HEK293T (cell line): Measurements from ENCODE around the gene PCDH9.

ENCODE experiments used
- CTCF ChIA-PET: fragments of 350-600 bp; formaldehyde crosslinking; extraction: SDS; loops from one replicate; lab custom pipeline; 2021; ENCODE audit warnings: antibody characterized with exemption, inconsistent platforms; lab: Yijun Ruan, JAX
- POLR2A ChIA-PET: fragments of 350-600 bp; formaldehyde crosslinking; extraction: SDS; loops from one replicate; lab custom pipeline; 2020; ENCODE audit warnings: antibody characterized with exemption, inconsistent platforms; lab: Yijun Ruan, JAX
- DNase-seq: peaks from one replicate; pipeline ENCODE4 v3.0.0; 2012; ENCODE audit warnings: mixed read lengths; ENCODE audit errors: extremely low spot score
- ARNT ChIP-seq: fragments of 450-650 bp; IDR thresholded peaks from 2 replicates; pipeline ENCODE4 v1.6.1; 2017; ENCODE audit warnings: mild to moderate bottlenecking
- BHLHE40 ChIP-seq: fragments of 450-650 bp; IDR thresholded peaks from 2 replicates; pipeline ENCODE4 v1.6.1; 2016; ENCODE audit warnings: mild to moderate bottlenecking, moderate library complexity, borderline replicate concordance
- CTBP1 ChIP-seq: fragments of 450-650 bp; IDR thresholded peaks from 2 replicates; pipeline ENCODE4 v1.6.1; 2016; ENCODE audit warnings: borderline replicate concordance
- ELF4 ChIP-seq: fragments of 450-650 bp; IDR thresholded peaks from 2 replicates; pipeline ENCODE4 v1.6.1; 2017; ENCODE audit warnings: antibody characterized with exemption
- FOXA1 ChIP-seq: fragments of 450-650 bp; IDR thresholded peaks from 2 replicates; pipeline ENCODE4 v1.6.1; 2016; ENCODE audit warnings: mild to moderate bottlenecking
- FOXK2 ChIP-seq: fragments of 450-650 bp; IDR thresholded peaks from 2 replicates; pipeline ENCODE4 v1.6.1; 2016; ENCODE audit warnings: mild to moderate bottlenecking
- FOXM1 ChIP-seq: fragments of 450-650 bp; IDR thresholded peaks from 2 replicates; pipeline ENCODE4 v1.6.1; 2017; ENCODE audit warnings: mild to moderate bottlenecking, borderline replicate concordance
- HDGF ChIP-seq: fragments of 450-650 bp; IDR thresholded peaks from 2 replicates; pipeline ENCODE4 v1.6.1; 2017; ENCODE audit warnings: antibody characterized with exemption, borderline replicate concordance
- L3MBTL2 ChIP-seq: fragments of 450-650 bp; conservative IDR thresholded peaks from 2 replicates; pipeline ENCODE4 v1.6.1; 2016; ENCODE audit warnings: mild to moderate bottlenecking
- LEF1 ChIP-seq: fragments of 450-650 bp; IDR thresholded peaks from 2 replicates; pipeline ENCODE4 v1.6.1; 2017; ENCODE audit warnings: mild to moderate bottlenecking, borderline replicate concordance
- NFRKB ChIP-seq: fragments of 450-650 bp; IDR thresholded peaks from 2 replicates; pipeline ENCODE4 v1.6.1; 2016; ENCODE audit warnings: mild to moderate bottlenecking, moderate library complexity
- SP1 ChIP-seq: fragments of 450-650 bp; IDR thresholded peaks from 2 replicates; pipeline ENCODE4 v1.6.1; 2017
- SUZ12 ChIP-seq: fragments of 450-650 bp; IDR thresholded peaks from 2 replicates; pipeline ENCODE4 v1.6.1; 2016; ENCODE audit warnings: mild to moderate bottlenecking
- TARDBP ChIP-seq: fragments of 450-650 bp; IDR thresholded peaks from 2 replicates; pipeline ENCODE4 v1.6.1; 2016
- ZNF384 ChIP-seq: fragments of 450-650 bp; IDR thresholded peaks from 2 replicates; pipeline ENCODE4 v1.6.1; 2016
- TF ChIP-seq, protein P1 (sequence below): fragments of 450-650 bp; IDR thresholded peaks from 2 replicates; pipeline ENCODE4 v1.6.1; 2016

The PCDH9 gene

DNA sequence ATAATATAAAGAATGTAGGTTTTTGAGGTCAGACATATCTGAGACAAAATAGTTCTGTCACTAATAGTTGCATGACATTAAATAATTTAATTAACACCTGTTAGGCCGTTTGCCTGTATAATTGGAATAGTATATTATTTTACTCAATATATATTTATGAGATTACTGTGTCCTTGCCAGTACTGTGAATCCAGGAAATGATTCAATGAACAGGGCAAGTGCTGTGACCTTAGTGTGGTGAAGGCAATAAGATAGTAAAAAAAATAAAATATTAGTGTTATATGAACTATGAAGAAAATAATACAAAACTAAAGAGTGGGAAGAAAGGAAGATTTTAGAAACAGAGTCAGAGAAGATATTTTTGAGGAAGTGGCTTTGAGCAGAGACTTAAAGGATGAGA, 403.7 kb downstream of the PCDH9 start:
- no peak for DNase-seq
- ChIA-PET POLR2A (interaction anchor here (0.6 kb wide), 1 partner anchor 10 kb away, joined by 3 read pairs; no protein-coding TSS in a partner anchor), CTCF (no interaction called here)
- TF ChIP-seq BHLHE40 = no peak
- TF ChIP-seq SP1 = no peak
- no peak for TF ChIP-seq LEF1
- TF ChIP-seq FOXM1 = no peak
- TF ChIP-seq ELF4 = no peak
- TF ChIP-seq ARNT = no peak
- 0 out of 2 replicates have a peak, but pooled peaks have one; percentile 11 for TF ChIP-seq ZNF384
- no peak for TF ChIP-seq NFRKB
- no peak for TF ChIP-seq FOXK2
- 0 out of 2 replicates have a peak, but pooled peaks have one; percentile 3 for TF ChIP-seq FOXA1
- TF ChIP-seq HDGF = no peak

DNA sequence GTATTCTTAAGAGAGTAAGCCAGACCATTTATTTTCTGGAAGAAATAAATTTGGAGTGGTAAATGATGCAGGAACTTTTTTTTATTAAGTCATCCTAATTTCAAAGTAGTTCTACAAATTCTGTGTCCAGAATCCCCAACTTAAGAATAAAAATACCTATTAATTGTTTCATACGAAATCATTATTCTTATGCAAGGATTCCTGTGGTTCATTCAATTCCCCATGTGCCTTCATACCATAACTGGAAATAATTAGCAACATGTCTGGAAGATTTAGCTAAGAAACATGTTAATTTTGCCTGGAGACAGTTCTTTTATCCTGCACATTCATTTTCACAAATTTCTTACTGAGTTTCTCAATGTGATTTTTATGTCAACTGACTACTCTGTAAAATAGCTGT, 408.6 kb downstream of the PCDH9 start:
- no peak for TF ChIP-seq SUZ12
- TF ChIP-seq HDGF = no peak
- TF ChIP-seq, protein P1, sequence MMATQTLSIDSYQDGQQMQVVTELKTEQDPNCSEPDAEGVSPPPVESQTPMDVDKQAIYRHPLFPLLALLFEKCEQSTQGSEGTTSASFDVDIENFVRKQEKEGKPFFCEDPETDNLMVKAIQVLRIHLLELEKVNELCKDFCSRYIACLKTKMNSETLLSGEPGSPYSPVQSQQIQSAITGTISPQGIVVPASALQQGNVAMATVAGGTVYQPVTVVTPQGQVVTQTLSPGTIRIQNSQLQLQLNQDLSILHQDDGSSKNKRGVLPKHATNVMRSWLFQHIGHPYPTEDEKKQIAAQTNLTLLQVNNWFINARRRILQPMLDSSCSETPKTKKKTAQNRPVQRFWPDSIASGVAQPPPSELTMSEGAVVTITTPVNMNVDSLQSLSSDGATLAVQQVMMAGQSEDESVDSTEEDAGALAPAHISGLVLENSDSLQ = no peak
- no peak for TF ChIP-seq FOXA1
- TF ChIP-seq SP1 = no peak
- TF ChIP-seq TARDBP = no peak
- no peak for TF ChIP-seq LEF1
- no peak for TF ChIP-seq NFRKB
- TF ChIP-seq CTBP1 = no peak
- TF ChIP-seq BHLHE40 = no peak
- TF ChIP-seq FOXK2 = no peak
- ChIA-PET POLR2A (no interaction called here), CTCF (interaction anchor here (0.9 kb wide), 1 partner anchor 10 kb away, joined by 3 read pairs; no protein-coding TSS in a partner anchor)
- no peak for DNase-seq

DNA sequence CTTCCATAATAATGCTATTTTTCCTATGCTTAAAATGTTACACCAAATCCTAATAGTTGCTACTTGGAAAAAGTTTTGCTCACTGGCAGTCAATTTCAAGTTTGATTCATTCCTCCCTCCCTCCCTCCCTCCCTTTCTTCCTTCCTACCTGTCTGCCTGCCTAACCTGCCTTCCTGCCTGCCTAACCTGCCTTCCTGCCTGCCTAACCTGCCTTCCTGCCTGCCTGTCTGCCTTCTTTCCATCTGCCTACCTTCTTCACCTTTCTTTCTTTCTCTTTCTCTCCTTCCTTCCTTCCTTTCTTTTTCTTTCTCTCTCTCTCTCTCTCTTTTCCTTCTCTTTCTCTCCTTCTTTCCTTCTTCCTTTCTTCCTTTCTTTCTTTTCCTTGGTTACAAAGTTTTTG, 418.7 kb downstream of the PCDH9 start:
- CTCF ChIA-PET = no interaction called here
- POLR2A ChIA-PET = no interaction called here
- no peak for DNase-seq
- no peak for TF ChIP-seq TARDBP
- peak; percentile 44; the same call in 1 of the 2 replicates for TF ChIP-seq CTBP1
- TF ChIP-seq HDGF = no peak
- no peak for TF ChIP-seq SP1
- TF ChIP-seq LEF1 = no peak
- TF ChIP-seq FOXM1 = no peak
- TF ChIP-seq FOXA1 = no peak
- no peak for TF ChIP-seq NFRKB

DNA sequence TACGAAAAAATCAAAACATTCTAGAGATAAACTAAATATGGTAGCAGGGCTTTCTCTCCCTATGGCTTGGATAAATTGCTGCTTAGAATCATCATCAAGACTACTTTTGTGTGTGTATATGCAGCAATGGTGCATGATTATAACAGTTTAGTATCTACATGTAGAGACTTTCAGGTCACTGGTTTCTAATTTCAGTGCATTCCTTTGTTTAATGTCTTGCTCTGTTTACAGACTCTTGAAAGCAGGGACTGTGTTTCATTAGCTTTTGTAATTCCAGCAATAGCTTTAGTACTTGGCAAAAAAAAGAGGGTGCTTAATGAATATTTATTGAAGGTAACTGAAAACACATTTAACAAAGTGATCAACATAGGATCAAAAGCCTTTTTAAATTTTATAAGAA, 420.7 kb downstream of the PCDH9 start:
- TF ChIP-seq CTBP1 = no peak
- TF ChIP-seq L3MBTL2 = no peak
- TF ChIP-seq FOXM1 = 0 out of 2 replicates have a peak, but pooled peaks have one; percentile 16
- POLR2A ChIA-PET = no interaction called here
- DNase-seq = no peak
- CTCF ChIA-PET = no interaction called here

DNA sequence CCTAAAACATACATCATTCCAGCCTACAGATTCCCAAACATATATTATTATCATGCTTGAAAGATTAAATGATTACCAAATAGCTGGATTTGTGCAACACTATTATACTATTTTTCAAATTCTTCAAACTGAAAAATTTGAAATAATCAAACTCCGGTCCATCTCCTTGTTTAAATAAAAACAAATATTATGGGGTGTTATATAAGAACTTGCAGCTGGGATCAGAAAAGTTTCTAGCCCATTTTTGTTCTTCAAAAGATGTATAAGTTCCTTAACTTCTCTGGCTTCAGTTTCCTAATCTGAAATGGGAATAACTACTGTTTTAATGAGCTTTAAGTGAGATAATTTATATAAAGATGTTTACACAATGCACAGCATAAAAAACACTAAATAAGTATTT, 422.9 kb downstream of the PCDH9 start:
- ChIA-PET CTCF (no interaction called here), POLR2A (no interaction called here)
- TF ChIP-seq FOXK2 (no peak), ARNT (no peak), FOXA1 (no peak), ELF4 (no peak), HDGF (no peak), SUZ12 (no peak), L3MBTL2 (no peak), TARDBP (no peak), NFRKB (no peak), CTBP1 (no peak), LEF1 (no peak), BHLHE40 (no peak), SP1 (no peak)
- TF ChIP-seq, protein P1 = no peak
- no peak for DNase-seq

DNA sequence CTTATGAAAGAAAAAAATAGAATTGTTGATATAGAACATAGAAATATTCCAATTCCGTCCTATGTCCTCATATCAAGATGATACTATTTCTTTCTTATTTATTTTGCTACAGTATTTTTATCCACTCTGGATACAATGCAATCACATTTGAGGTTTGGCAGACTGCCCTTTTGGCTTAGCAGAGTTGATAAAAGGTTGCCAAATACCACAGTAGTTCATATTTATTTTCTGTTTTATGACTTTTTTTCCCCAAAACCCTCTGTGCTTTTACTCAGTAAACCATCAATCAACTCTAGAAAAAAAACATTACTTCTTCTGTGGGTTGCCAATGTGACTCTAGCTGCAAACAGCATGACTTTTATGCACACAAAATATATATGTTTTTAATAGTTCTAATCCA, 424.5 kb downstream of the PCDH9 start:
- ChIA-PET CTCF (no interaction called here), POLR2A (no interaction called here)
- DNase-seq = no peak
- TF ChIP-seq, protein P1 = peak; percentile 38
- TF ChIP-seq HDGF = no peak
